Retina (tissue), 1 donor: ENCODE data around the gene ZBTB45.
"Not testable (repeated sequence)": the region's sequence is repeated elsewhere in the genome, so short reads cannot be mapped to it uniquely, and the experiment has no call there.

Experiments
- DNase-seq: peaks from one replicate; pipeline ENCODE4 v3.0.0-alpha.2; 2016

The ZBTB45 gene

GRCh38 chr19:58554494-58555368 is 35.1 kb upstream of the ZBTB45 start, which contains the start of gene CHMP2A:
CHMP2A (minus strand) TSS chr19:58555105; CDS start chr19:58554212, 893 bp downstream.
- DNase-seq = peak; percentile 95

GRCh38 chr19:58553799-58554493 is 34.3 kb upstream of the ZBTB45 start:
- no peak for DNase-seq

GRCh38 chr19:58552655-58553054 is 33.0 kb upstream of the ZBTB45 start:
- no peak for DNase-seq

- DNase-seq = no peak
Observed at GRCh38 chr19:58551577-58552471, 32.2 kb upstream of the ZBTB45 start.

- DNase-seq = no peak
Observed at GRCh38 chr19:58551123-58551497, 31.5 kb upstream of the ZBTB45 start.

GRCh38 chr19:58550362-58551122 is 30.9 kb upstream of the ZBTB45 start:
- no peak for DNase-seq

- DNase-seq = no peak
Observed at GRCh38 chr19:58549664-58550361, 30.2 kb upstream of the ZBTB45 start.

GRCh38 chr19:58548859-58549663 is 29.5 kb upstream of the ZBTB45 start:
- no peak for DNase-seq

GRCh38 chr19:58547323-58548312 is 28.0 kb upstream of the ZBTB45 start:
- no peak for DNase-seq

- no peak for DNase-seq
Observed at GRCh38 chr19:58546019-58546530, 26.5 kb upstream of the ZBTB45 start.

GRCh38 chr19:58545286-58546018 is 25.8 kb upstream of the ZBTB45 start:
- no peak for DNase-seq

GRCh38 chr19:58544591-58545285 is 25.1 kb upstream of the ZBTB45 start:
- no peak for DNase-seq

GRCh38 chr19:58543826-58544590 is 24.4 kb upstream of the ZBTB45 start, which contains the start of gene TRIM28:
TRIM28 (plus strand) TSS chr19:58544064; CDS start chr19:58544758, 694 bp downstream.
- DNase-seq = peak; percentile 99

- not testable (repeated sequence) for DNase-seq
Observed at GRCh38 chr19:58542641-58543372, 23.2 kb upstream of the ZBTB45 start.

GRCh38 chr19:58539169-58539559 is 19.6 kb upstream of the ZBTB45 start:
- DNase-seq = not testable (repeated sequence)
